ENCODE data around the gene ZNF280A. TPM values are rescaled to one million over a fixed set of nuclear protein-coding genes. Genes with fewer than 3 reads are reported as not detected.
"Not testable (repeated sequence)": the region's sequence is repeated elsewhere in the genome, so short reads cannot be mapped to it uniquely, and the experiment has no call there.

Gene ZNF280A
- total RNA-seq, 1 donor from 2014 or later = not detected

- DNase-seq (ENCODE audit: low spot score) = no peak
These were observed 6.5 kb downstream of the ZNF280A start for GRCh38 chr22:22513619-22514018.

GRCh38 chr22:22512951-22513350, 7.1 kb downstream of the ZNF280A start:
- DNase-seq (ENCODE audit: low spot score) = no peak

- DNase-seq (ENCODE audit: low spot score) = not testable (repeated sequence)
These were observed 9.2 kb downstream of the ZNF280A start for GRCh38 chr22:22510833-22511232.

- not testable (repeated sequence) for DNase-seq (ENCODE audit: low spot score)
These were observed 10.2 kb downstream of the ZNF280A start for GRCh38 chr22:22509912-22510311.

- DNase-seq (ENCODE audit: low spot score) = no peak
These were observed 11.5 kb downstream of the ZNF280A start, which contains the start of gene ZNF280B for GRCh38 chr22:22508274-22509176. ZNF280B (minus strand) TSS chr22:22508742; CDS start chr22:22489398, 19,344 bp downstream.

GRCh38 chr22:22507743-22508273, 12.3 kb downstream of the ZNF280A start:
- DNase-seq (ENCODE audit: low spot score) = no peak

- no peak for DNase-seq (ENCODE audit: low spot score)
These were observed 13.3 kb downstream of the ZNF280A start for GRCh38 chr22:22506736-22507135.

- no peak for DNase-seq (ENCODE audit: low spot score)
These were observed 21.8 kb downstream of the ZNF280A start for GRCh38 chr22:22498267-22498666.

GRCh38 chr22:22491589-22491988, 28.5 kb downstream of the ZNF280A start:
- not testable (repeated sequence) for DNase-seq (ENCODE audit: low spot score)

GRCh38 chr22:22488736-22489135, 31.3 kb downstream of the ZNF280A start:
- DNase-seq (ENCODE audit: low spot score) = no peak

- DNase-seq (ENCODE audit: low spot score) = no peak
These were observed 32.0 kb downstream of the ZNF280A start for GRCh38 chr22:22487869-22488597.

GRCh38 chr22:22487059-22487458, 33.0 kb downstream of the ZNF280A start:
- no peak for DNase-seq (ENCODE audit: low spot score)

GRCh38 chr22:22486132-22486899, 33.8 kb downstream of the ZNF280A start:
- no peak for DNase-seq (ENCODE audit: low spot score)

GRCh38 chr22:22485524-22485923, 34.5 kb downstream of the ZNF280A start:
- DNase-seq (ENCODE audit: low spot score) = no peak

GRCh38 chr22:22484023-22484422, 36.0 kb downstream of the ZNF280A start:
- no peak for DNase-seq (ENCODE audit: low spot score)

- no peak for DNase-seq (ENCODE audit: low spot score)
These were observed 39.1 kb downstream of the ZNF280A start for GRCh38 chr22:22480940-22481339.

- no peak for DNase-seq (ENCODE audit: low spot score)
These were observed 40.0 kb downstream of the ZNF280A start for GRCh38 chr22:22479999-22480532.

GRCh38 chr22:22479116-22479515, 41.0 kb downstream of the ZNF280A start:
- no peak for DNase-seq (ENCODE audit: low spot score)

- no peak for DNase-seq (ENCODE audit: low spot score)
These were observed 41.6 kb downstream of the ZNF280A start for GRCh38 chr22:22478470-22478869.

- DNase-seq (ENCODE audit: low spot score) = no peak
These were observed 45.3 kb downstream of the ZNF280A start for GRCh38 chr22:22474733-22475132.

- DNase-seq (ENCODE audit: low spot score) = not testable (repeated sequence)
These were observed 49.0 kb downstream of the ZNF280A start for GRCh38 chr22:22471104-22471503.

All from mesenteric fat pad (tissue), 1 donor.